K562 (cell line): ENCODE data around the gene TOMM22. TPM values are rescaled to one million over a fixed set of nuclear protein-coding genes. Genes with fewer than 3 reads are reported as not detected.
A peak's percentile ranks its signal among the peaks of the same experiment; 100 is the strongest.

Source experiments
- CBX5 ChIP-seq: IDR thresholded peaks from 2 replicates; pipeline ENCODE4 v1.6.1; 2014; ENCODE audit warnings: low read depth, borderline replicate concordance
- CEBPG ChIP-seq, 3 experiments: fragments of 200-800 bp in 1 of 3; sonication (Bioruptor generic) in 1 of 3; sonication (generic) in 1 of 3; formaldehyde crosslinking in 1 of 3; IDR thresholded peaks in 2 of 3; conservative IDR thresholded peaks in 1 of 3; 2 replicates each; pipeline versions ENCODE4 v1.6.1 to v1.8.0; 2016 to 2022; ENCODE audit warnings: missing compliant biosample characterization in 2 of 3, missing genetic modification characterization in 2 of 3, mild to moderate bottlenecking in 1 of 3, missing genetic modification reagents in 1 of 3
- FIP1L1 ChIP-seq: fragments of 200-400 bp; formaldehyde crosslinking; IDR thresholded peaks from 2 replicates; pipeline ENCODE4 v1.6.1; 2018; ENCODE audit warnings: mild to moderate bottlenecking, low read depth, low read length; ENCODE audit not compliant: poor library complexity, severe bottlenecking
- GATAD2B ChIP-seq: fragments of 450-650 bp; IDR thresholded peaks from 2 replicates; pipeline ENCODE4 v1.6.1; 2017; ENCODE audit warnings: mild to moderate bottlenecking, borderline replicate concordance
- RBM14 ChIP-seq: fragments of 200-400 bp; formaldehyde crosslinking; IDR thresholded peaks from 2 replicates; pipeline ENCODE4 v1.6.1; 2018; ENCODE audit warnings: low read depth, mild to moderate bottlenecking, low read length, moderate library complexity, borderline replicate concordance; ENCODE audit not compliant: insufficient read depth
- TAF1 ChIP-seq: IDR thresholded peaks from 2 replicates; pipeline ENCODE4 v1.6.1; 2011; ENCODE audit warnings: mild to moderate bottlenecking, low read length, moderate library complexity; ENCODE audit not compliant: insufficient read depth, control insufficient read depth, severe bottlenecking; ENCODE audit errors: extremely low read depth
- ZNF436 ChIP-seq: fragments of 250-450, 450-650 bp; sonication (Bioruptor Pico); formaldehyde crosslinking; IDR thresholded peaks from 2 replicates; pipeline ENCODE4 v1.7.0; 2020; ENCODE audit warnings: mild to moderate bottlenecking
- ZNF696 ChIP-seq: fragments of 250-450 bp; sonication (Bioruptor Pico); conservative IDR thresholded peaks from 2 replicates; pipeline ENCODE4 v1.4.0; 2020; ENCODE audit warnings: mild to moderate bottlenecking, moderate library complexity
- ZNF79 ChIP-seq: fragments of 250-450 bp; sonication (Bioruptor Pico); IDR thresholded peaks from 2 replicates; pipeline ENCODE4 v1.4.0; 2020; ENCODE audit warnings: low read depth, mild to moderate bottlenecking, moderate library complexity
- polyA plus RNA-seq, 8 experiments: library from polyadenylated mRNA; depleted of rRNA in 4 of 8; stranded (reverse) in 5 of 8; unstranded in 3 of 8; fragments of >200 nt; fragmentation: Nextera tagmentation in 2 of 8; fragmentation: Illumina TruSeq in 1 of 8; extraction: Ambion mirVana in 2 of 8; extraction: Trizol in 1 of 8; gene quantifications; 2 replicates each; pipeline versions ENCODE4 v1.2.1 to v1.2.3, GENCODE V29; 2011 to 2014; ENCODE audit warnings: inconsistent platforms in 1 of 8, missing spikeins in 1 of 8
- total RNA-seq, 7 experiments: library from RNA; depleted of rRNA in 6 of 7; stranded (reverse); fragments of >200 nt in 6 of 7; fragmentation: Illumina TruSeq in 2 of 7; extraction: Trizol in 2 of 7; gene quantifications; 2 replicates each; pipeline versions ENCODE4 v1.2.1 to v1.2.3, GENCODE V29; 2011 to 2021; ENCODE audit warnings: low replicate concordance in 1 of 7
- TF ChIP-seq, protein P1 (sequence below), 3 experiments: fragments of 200-800 bp in 1 of 3; sonication (Bioruptor generic) in 1 of 3; sonication (generic) in 1 of 3; formaldehyde crosslinking in 1 of 3; IDR thresholded peaks; 2 replicates each; pipeline versions ENCODE4 v1.6.1 to v1.8.0; 2016 to 2022; ENCODE audit warnings: mild to moderate bottlenecking in 2 of 3, missing compliant biosample characterization in 2 of 3, missing genetic modification characterization in 2 of 3, missing genetic modification reagents in 1 of 3
- TF ChIP-seq, protein P2 (sequence below): sonication (generic); formaldehyde crosslinking; IDR thresholded peaks from 2 replicates; pipeline ENCODE4 v1.9.0; 2022; ENCODE audit warnings: mild to moderate bottlenecking, missing genetic modification reagents
- TF ChIP-seq, protein P3 (sequence below): fragments of 450-650 bp; IDR thresholded peaks from 2 replicates; pipeline ENCODE4 v1.6.1; 2016; ENCODE audit warnings: low read depth

Gene TOMM22
- total and polyA plus RNA-seq, 9 of the 15 experiments (the other 6 are each of a cell fraction or from before 2014, with no cell fraction given) = 25.8 to 108 (median 73.8) TPM

DNA sequence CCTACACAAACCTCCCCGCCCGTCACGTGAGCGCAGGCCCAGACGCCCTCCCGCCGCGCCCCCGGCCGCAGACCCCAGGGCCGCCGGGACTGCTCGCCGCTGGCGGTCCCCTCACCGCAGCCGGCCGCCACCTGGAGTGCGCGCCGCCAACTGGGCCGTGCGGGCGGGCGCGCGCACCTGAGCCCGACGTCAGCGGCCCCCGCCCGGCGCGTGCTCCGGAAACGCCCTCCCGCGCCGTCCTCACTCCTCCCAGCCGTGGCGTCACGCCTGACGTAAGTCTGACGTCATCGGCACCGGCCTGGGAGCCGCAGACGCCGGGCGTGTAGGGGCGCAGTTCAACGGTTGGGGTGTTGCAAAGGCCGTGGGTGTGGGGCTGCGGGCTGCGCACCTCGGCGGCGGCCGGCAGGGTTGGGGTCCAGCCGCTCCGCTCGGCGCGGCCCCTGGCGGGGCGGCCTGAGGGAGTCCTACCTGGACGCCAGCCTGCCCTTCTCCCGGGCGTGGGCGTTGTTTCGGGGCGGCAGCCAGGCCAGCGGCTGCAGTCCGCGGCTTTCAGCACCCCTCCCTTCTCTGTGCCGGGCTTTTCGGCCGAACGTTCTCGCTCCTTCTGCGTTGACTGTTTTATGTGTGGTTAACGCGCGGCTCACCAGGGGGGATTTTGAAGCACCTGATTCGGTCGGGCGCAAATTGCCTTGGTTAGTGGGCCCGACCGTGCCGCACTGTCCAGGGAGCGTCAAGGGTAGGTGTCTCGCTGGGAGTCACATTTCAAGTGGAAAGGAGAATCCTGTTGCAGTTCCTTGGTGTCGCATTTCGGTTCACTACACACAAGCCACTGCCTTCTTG is 19.3 kb downstream of the TOMM22 start, which contains the start of gene JOSD1 (continued):
- TF ChIP-seq GATAD2B (peak; percentile 85; the same call in 1 of the 2 replicates), CEBPG (CRISPR knock-in tag; IDR thresholded peaks at IDR 0.05) (peak; percentile 55; the same call in 1 of the 2 replicates), CEBPG (tag; conservative IDR thresholded peaks at IDR 0.05 in 1 of 2, IDR thresholded peaks at IDR 0.05 in 1 of 2) (peak in 1 of 2 experiments; percentile 21; a peak in 2 of 4 replicates), TAF1 (peak; percentile 12), FIP1L1 (peak; percentile 90), CBX5 (0 out of 2 replicates have a peak, but pooled peaks have one; percentile 12), ZNF436 (CRISPR knock-in tag) (no peak), ZNF696 (no peak), ZNF79 (CRISPR knock-in tag) (no peak), RBM14 (no peak)
- TF ChIP-seq, protein P1, sequence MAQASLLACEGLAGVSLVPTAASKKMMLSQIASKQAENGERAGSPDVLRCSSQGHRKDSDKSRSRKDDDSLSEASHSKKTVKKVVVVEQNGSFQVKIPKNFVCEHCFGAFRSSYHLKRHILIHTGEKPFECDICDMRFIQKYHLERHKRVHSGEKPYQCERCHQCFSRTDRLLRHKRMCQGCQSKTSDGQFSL (CRISPR knock-in tag; IDR thresholded peaks at IDR 0.05) = peak; percentile 30; the same call in 1 of the 2 replicates
- TF ChIP-seq, protein P1 (tag; IDR thresholded peaks at IDR 0.05) = no peak
- TF ChIP-seq, protein P2, sequence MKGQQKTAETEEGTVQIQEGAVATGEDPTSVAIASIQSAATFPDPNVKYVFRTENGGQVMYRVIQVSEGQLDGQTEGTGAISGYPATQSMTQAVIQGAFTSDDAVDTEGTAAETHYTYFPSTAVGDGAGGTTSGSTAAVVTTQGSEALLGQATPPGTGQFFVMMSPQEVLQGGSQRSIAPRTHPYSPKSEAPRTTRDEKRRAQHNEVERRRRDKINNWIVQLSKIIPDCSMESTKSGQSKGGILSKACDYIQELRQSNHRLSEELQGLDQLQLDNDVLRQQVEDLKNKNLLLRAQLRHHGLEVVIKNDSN (CRISPR knock-in tag) = peak; percentile 2; the same call in 1 of the 2 replicates
- TF ChIP-seq, protein P3, sequence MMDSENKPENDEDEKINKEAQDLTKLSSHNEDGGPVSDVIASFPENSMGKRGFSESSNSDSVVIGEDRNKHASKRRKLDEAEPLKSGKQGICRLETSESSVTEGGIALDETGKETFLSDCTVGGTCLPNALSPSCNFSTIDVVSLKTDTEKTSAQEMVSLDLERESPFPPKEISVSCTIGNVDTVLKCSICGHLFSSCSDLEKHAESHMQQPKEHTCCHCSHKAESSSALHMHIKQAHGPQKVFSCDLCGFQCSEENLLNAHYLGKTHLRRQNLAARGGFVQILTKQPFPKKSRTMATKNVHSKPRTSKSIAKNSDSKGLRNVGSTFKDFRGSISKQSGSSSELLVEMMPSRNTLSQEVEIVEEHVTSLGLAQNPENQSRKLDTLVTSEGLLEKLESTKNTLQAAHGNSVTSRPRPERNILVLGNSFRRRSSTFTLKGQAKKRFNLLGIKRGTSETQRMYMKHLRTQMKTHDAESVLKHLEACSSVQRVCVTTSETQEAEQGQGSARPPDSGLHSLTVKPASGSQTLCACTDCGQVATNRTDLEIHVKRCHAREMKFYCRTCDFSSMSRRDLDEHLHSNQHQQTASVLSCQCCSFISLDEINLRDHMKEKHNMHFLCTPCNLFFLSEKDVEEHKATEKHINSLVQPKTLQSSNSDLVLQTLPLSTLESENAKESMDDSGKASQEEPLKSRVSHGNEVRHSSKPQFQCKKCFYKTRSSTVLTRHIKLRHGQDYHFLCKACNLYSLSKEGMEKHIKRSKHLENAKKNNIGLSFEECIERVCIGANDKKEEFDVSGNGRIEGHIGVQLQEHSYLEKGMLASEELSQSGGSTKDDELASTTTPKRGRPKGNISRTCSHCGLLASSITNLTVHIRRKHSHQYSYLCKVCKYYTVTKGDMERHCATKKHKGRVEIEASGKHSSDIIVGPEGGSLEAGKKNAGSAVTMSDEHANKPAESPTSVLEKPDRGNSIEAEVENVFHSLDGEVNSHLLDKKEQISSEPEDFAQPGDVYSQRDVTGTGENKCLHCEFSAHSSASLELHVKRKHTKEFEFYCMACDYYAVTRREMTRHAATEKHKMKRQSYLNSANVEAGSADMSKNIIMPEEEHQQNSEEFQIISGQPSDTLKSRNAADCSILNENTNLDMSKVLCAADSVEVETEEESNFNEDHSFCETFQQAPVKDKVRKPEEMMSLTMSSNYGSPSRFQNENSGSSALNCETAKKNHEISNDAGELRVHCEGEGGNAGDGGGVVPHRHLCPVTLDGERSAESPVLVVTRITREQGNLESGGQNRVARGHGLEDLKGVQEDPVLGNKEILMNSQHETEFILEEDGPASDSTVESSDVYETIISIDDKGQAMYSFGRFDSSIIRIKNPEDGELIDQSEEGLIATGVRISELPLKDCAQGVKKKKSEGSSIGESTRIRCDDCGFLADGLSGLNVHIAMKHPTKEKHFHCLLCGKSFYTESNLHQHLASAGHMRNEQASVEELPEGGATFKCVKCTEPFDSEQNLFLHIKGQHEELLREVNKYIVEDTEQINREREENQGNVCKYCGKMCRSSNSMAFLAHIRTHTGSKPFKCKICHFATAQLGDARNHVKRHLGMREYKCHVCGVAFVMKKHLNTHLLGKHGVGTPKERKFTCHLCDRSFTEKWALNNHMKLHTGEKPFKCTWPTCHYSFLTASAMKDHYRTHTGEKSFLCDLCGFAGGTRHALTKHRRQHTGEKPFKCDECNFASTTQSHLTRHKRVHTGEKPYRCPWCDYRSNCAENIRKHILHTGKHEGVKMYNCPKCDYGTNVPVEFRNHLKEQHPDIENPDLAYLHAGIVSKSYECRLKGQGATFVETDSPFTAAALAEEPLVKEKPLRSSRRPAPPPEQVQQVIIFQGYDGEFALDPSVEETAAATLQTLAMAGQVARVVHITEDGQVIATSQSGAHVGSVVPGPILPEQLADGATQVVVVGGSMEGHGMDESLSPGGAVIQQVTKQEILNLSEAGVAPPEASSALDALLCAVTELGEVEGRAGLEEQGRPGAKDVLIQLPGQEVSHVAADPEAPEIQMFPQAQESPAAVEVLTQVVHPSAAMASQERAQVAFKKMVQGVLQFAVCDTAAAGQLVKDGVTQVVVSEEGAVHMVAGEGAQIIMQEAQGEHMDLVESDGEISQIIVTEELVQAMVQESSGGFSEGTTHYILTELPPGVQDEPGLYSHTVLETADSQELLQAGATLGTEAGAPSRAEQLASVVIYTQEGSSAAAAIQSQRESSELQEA = no peak
